ENCODE results near the gene GPR148. TPM values are rescaled to one million over a fixed set of nuclear protein-coding genes. Genes with fewer than 3 reads are reported as not detected.

The GPR148 gene
- total RNA-seq, 1 donor from 2014 or later = 0.48 TPM

DNA sequence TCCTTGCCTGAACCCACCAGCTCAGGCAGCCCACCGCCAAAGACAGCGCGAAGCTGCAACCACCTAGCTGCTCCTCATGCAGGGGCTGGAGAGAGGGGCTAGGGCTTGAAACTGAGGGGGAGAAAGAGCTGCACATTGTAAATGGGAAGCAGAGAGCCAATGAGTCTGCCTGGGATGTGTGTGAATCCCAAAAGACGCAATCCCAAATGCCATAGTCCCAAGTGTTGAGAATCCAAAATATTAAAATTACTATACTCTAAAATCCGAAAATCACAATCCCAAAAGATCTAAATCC is 35.9 kb downstream of the GPR148 start:
- H3K9me3 Mint-ChIP-seq = no peaks in the 10 kb centered on the region
- H3K27me3 Mint-ChIP-seq = peaks cover 24% of the 10 kb centered on the region
- TF ChIP-seq, protein P1, sequence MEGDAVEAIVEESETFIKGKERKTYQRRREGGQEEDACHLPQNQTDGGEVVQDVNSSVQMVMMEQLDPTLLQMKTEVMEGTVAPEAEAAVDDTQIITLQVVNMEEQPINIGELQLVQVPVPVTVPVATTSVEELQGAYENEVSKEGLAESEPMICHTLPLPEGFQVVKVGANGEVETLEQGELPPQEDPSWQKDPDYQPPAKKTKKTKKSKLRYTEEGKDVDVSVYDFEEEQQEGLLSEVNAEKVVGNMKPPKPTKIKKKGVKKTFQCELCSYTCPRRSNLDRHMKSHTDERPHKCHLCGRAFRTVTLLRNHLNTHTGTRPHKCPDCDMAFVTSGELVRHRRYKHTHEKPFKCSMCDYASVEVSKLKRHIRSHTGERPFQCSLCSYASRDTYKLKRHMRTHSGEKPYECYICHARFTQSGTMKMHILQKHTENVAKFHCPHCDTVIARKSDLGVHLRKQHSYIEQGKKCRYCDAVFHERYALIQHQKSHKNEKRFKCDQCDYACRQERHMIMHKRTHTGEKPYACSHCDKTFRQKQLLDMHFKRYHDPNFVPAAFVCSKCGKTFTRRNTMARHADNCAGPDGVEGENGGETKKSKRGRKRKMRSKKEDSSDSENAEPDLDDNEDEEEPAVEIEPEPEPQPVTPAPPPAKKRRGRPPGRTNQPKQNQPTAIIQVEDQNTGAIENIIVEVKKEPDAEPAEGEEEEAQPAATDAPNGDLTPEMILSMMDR (conservative IDR thresholded peaks at IDR 0.05) = no peak
- no peak for DNase-seq (ENCODE audit: extremely low spot score, unreplicated experiment)
- H3K4me3 Mint-ChIP-seq = no peak overlapping the region
- H3K36me3 Mint-ChIP-seq = no peaks in the 10 kb centered on the region
- no peaks in the 10 kb centered on the region for H3K4me1 Mint-ChIP-seq (ENCODE audit: unreplicated experiment)
- H3K27ac Mint-ChIP-seq = no peak overlapping the region

GRCh38 chr2:130765464-130765863 is 36.6 kb downstream of the GPR148 start:
- Mint-ChIP-seq H3K4me3 (no peak overlapping the region), H3K27me3 (peaks cover 23% of the 10 kb centered on the region), H3K9me3 (no peaks in the 10 kb centered on the region), H3K27ac (no peak overlapping the region), H3K36me3 (no peaks in the 10 kb centered on the region), H3K4me1 (ENCODE audit: unreplicated experiment) (no peaks in the 10 kb centered on the region)
- TF ChIP-seq, protein P1 (conservative IDR thresholded peaks at IDR 0.05) = no peak
- DNase-seq (ENCODE audit: extremely low spot score, unreplicated experiment) = no peak

- Mint-ChIP-seq H3K27ac (no peak overlapping the region), H3K27me3 (peaks cover 17% of the 10 kb centered on the region), H3K36me3 (no peaks in the 10 kb centered on the region), H3K4me3 (no peak overlapping the region), H3K9me3 (no peaks in the 10 kb centered on the region), H3K4me1 (ENCODE audit: unreplicated experiment) (no peaks in the 10 kb centered on the region)
- TF ChIP-seq, protein P1 (conservative IDR thresholded peaks at IDR 0.05) = no peak
- DNase-seq (ENCODE audit: extremely low spot score, unreplicated experiment) = no peak
Measured at GRCh38 chr2:130766037-130766436, 37.2 kb downstream of the GPR148 start.

GRCh38 chr2:130766711-130767407 is 38.0 kb downstream of the GPR148 start:
- no peaks in the 10 kb centered on the region for H3K4me1 Mint-ChIP-seq (ENCODE audit: unreplicated experiment)

GRCh38 chr2:130767408-130767775 is 38.5 kb downstream of the GPR148 start:
- H3K27ac Mint-ChIP-seq = no peak overlapping the region
- no peaks in the 10 kb centered on the region for H3K9me3 Mint-ChIP-seq
- H3K36me3 Mint-ChIP-seq = no peaks in the 10 kb centered on the region
- no peak for DNase-seq (ENCODE audit: extremely low spot score, unreplicated experiment)
- H3K4me1 Mint-ChIP-seq (ENCODE audit: unreplicated experiment) = no peaks in the 10 kb centered on the region
- no peak overlapping the region for H3K4me3 Mint-ChIP-seq
- peaks cover 9% of the 10 kb centered on the region for H3K27me3 Mint-ChIP-seq
- TF ChIP-seq, protein P1 (conservative IDR thresholded peaks at IDR 0.05) = no peak

More at GRCh38 chr2:130766711-130767407, 38.0 kb downstream of the GPR148 start:
- no peak for DNase-seq (ENCODE audit: extremely low spot score, unreplicated experiment)
- H3K4me3 Mint-ChIP-seq = no peak overlapping the region
- H3K9me3 Mint-ChIP-seq = no peaks in the 10 kb centered on the region
- TF ChIP-seq, protein P1 (conservative IDR thresholded peaks at IDR 0.05) = no peak
- no peaks in the 10 kb centered on the region for H3K36me3 Mint-ChIP-seq
- peaks cover 9% of the 10 kb centered on the region for H3K27me3 Mint-ChIP-seq
- no peak overlapping the region for H3K27ac Mint-ChIP-seq
